Gastrocnemius medialis (tissue), 4 donors: ENCODE measurements around the gene DMWD.

Source experiments
- POLR2A ChIP-seq, 2 donors: fragments of 450-650 bp; IDR thresholded peaks; one replicate each; pipeline ENCODE4 v1.6.1; 2017; ENCODE audit warnings: antibody characterized with exemption in 2 of 2, mild to moderate bottlenecking in 2 of 2, moderate library complexity in 2 of 2
- TF ChIP-seq, protein P1 (sequence below), 5 experiments: fragments of 450-650 bp in 3 of 5; fragments of 200-600 bp in 2 of 5; sonication (generic) in 2 of 5; IDR thresholded peaks in 4 of 5; conservative IDR thresholded peaks in 1 of 5; 1 replicate in 4 of 5; 2 replicates in 1 of 5; pipeline ENCODE4 v1.5.1; 2016 to 2019; ENCODE audit warnings: antibody characterized with exemption in 5 of 5, mild to moderate bottlenecking in 3 of 5, moderate library complexity in 3 of 5

DNA sequence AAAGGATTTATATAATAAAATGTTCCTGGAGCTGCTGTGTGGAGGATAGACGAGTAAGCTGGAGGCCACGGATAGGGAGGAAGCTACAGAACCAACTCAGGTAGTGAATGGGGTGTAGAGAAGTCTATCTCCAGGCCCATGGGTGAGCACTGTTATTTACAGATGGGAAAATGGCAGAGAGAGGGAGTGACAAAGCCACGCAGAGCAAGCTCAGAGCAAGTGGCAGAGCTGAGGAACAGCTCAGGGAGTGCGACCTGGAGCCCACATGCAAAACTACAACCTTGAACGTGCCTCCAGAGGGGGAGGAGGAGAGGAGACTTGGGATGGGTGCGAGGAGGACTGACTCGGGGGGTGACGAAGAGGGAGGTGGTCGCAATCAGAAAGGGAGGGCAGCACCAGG lies 35.9 kb upstream of the DMWD start:
- TF ChIP-seq, protein P1, sequence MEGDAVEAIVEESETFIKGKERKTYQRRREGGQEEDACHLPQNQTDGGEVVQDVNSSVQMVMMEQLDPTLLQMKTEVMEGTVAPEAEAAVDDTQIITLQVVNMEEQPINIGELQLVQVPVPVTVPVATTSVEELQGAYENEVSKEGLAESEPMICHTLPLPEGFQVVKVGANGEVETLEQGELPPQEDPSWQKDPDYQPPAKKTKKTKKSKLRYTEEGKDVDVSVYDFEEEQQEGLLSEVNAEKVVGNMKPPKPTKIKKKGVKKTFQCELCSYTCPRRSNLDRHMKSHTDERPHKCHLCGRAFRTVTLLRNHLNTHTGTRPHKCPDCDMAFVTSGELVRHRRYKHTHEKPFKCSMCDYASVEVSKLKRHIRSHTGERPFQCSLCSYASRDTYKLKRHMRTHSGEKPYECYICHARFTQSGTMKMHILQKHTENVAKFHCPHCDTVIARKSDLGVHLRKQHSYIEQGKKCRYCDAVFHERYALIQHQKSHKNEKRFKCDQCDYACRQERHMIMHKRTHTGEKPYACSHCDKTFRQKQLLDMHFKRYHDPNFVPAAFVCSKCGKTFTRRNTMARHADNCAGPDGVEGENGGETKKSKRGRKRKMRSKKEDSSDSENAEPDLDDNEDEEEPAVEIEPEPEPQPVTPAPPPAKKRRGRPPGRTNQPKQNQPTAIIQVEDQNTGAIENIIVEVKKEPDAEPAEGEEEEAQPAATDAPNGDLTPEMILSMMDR (IDR thresholded peaks at IDR 0.05 in 4 of 5, conservative IDR thresholded peaks at IDR 0.05 in 1 of 5): no peak
- no peak for TF ChIP-seq POLR2A (IDR thresholded peaks at IDR 0.05)
